ENCODE measurements around the gene DCLRE1B. TPM values are rescaled to one million over a fixed set of nuclear protein-coding genes. Genes with fewer than 3 reads are reported as not detected.

The DCLRE1B gene
- polyA plus RNA-seq, 1 experiment = 4.5 TPM

DNA sequence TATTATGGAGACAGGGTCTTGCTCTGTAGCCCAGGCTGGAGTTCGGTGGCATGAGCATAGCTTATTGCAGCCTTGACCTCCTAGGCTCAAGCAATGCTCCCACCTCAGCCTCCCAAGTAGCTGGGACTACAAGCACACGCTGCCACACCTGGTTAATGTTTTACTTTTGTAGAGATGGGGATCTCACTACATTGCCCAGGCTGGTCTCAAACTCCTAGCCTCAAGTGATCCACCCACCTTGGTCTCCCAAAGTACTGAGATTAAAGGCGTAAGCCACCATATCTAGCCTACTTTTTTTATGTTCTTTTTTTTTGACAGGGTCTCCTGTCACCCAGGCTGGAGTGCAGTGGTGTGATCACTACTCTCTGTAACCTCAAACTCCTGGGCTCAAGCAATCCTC, 11.9 kb upstream of the DCLRE1B start:
- Histone ChIP-seq H3K27me3 (ENCODE audit: control insufficient read depth, insufficient read depth, low read length) (no peaks in the 10 kb centered on the region), H3K36me3 (ENCODE audit: control insufficient read depth, insufficient read depth, low read length) (peaks cover 2% of the 10 kb centered on the region; the same call in 1 of the 2 replicates), H3K4me3 (ENCODE audit: low read depth, low read length) (no peak overlapping the region)
- TF ChIP-seq CTCF (IDR thresholded peaks at IDR 0.05; ENCODE audit: insufficient read depth, low read depth, low read length) = no peak
- no peak for DNase-seq (ENCODE audit: low read depth)
- ChIA-PET CTCF (no interaction called here), POLR2A (no interaction called here)

DNA sequence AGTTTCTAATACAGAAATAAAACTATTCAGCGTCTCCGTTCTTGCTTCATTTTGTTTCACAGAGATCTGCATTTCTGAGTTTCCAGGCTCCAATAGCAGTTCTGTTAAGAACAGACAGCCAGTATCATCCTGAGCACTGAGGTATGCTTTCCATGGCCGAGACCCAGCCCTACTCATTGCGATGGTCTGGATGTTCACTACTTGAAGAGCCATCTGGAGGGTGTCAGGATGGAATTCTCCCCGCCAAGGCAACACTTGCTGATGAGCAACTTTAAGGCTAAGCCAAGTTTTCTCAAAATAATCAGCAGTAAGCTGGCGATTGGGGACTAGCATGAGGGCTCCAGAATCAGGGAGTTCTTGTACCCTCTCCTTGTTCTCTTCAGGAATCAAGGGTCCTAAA, 10.0 kb upstream of the DCLRE1B start:
- peaks cover 2% of the 10 kb centered on the region; the same call in 1 of the 2 replicates for H3K36me3 ChIP-seq (ENCODE audit: control insufficient read depth, insufficient read depth, low read length)
- CTCF ChIA-PET = no interaction called here

DNA sequence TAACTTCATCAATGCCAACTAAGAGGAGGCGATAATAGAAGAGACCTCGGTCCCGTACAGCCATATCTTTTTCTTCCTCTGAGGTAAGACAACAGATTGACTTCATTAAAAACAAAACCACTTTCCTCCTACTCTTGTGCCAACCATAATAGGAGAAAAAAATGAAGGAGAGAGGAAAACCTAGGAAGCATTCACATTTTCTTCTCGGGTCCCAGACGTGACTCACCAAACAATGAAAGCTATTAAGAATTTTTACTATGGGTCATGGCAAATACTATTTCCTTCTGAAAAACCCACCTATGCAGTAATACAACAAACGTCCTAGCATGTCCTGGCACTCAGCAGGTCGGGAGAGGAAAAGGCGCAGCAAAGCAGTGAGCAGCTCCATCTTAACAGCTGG, 9.2 kb upstream of the DCLRE1B start:
- Histone ChIP-seq H3K36me3 (ENCODE audit: control insufficient read depth, insufficient read depth, low read length) (peaks cover 2% of the 10 kb centered on the region; the same call in 1 of the 2 replicates), H3K27me3 (ENCODE audit: control insufficient read depth, insufficient read depth, low read length) (no peaks in the 10 kb centered on the region), H3K4me3 (ENCODE audit: low read depth, low read length) (no peak overlapping the region)
- ChIA-PET CTCF (interaction anchor here (1.1 kb wide), 1 partner anchor 57 kb away, joined by 3 read pairs; no protein-coding TSS in a partner anchor), POLR2A (no interaction called here)
- DNase-seq (ENCODE audit: low read depth) = no peak
- TF ChIP-seq CTCF (IDR thresholded peaks at IDR 0.05; ENCODE audit: insufficient read depth, low read depth, low read length) = no peak

More for the DNA sequence above, 10.0 kb upstream of the DCLRE1B start:
- DNase-seq (ENCODE audit: low read depth) = no peak
- POLR2A ChIA-PET = no interaction called here
- Histone ChIP-seq H3K27me3 (ENCODE audit: control insufficient read depth, insufficient read depth, low read length) (no peaks in the 10 kb centered on the region), H3K4me3 (ENCODE audit: low read depth, low read length) (no peak overlapping the region)
- TF ChIP-seq CTCF (IDR thresholded peaks at IDR 0.05; ENCODE audit: insufficient read depth, low read depth, low read length) = no peak

DNA sequence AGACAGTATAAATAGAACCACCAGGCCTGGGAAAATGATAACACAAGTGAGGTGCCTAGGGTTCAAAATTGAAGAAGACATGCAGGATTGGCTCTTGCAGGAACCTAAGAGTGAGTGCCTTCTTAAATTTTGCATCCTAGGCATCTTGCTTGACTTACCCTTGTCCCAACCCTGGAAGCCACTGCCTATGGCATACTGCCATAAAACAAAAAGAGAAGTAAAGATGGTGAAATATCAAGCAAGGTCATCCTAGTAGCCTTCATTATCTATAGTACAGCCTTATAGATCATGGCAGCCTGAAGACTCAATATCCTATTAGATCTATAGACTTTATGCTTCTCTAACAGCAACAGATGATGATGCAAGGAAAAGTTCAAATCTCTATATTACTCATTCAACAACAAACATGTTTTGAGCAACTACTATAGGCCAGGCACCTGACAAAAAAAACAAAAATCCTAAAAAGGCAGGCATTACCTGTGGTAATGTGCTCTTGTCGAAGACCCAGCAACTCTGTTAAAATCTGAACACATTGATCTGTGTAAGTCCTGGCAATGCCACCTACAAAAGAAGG, 6.8 kb upstream of the DCLRE1B start:
- H3K36me3 ChIP-seq (ENCODE audit: control insufficient read depth, insufficient read depth, low read length) = peaks cover 2% of the 10 kb centered on the region; the same call in 1 of the 2 replicates
- H3K4me3 ChIP-seq (ENCODE audit: low read depth, low read length) = no peak overlapping the region
- H3K27me3 ChIP-seq (ENCODE audit: control insufficient read depth, insufficient read depth, low read length) = no peaks in the 10 kb centered on the region
- TF ChIP-seq CTCF (IDR thresholded peaks at IDR 0.05; ENCODE audit: insufficient read depth, low read depth, low read length) = no peak
- ChIA-PET CTCF (interaction anchor here (1.7 kb wide), 1 partner anchor 65 kb away, joined by 5 read pairs; no protein-coding TSS in a partner anchor), POLR2A (no interaction called here)
- no peak for DNase-seq (ENCODE audit: low read depth)

DNA sequence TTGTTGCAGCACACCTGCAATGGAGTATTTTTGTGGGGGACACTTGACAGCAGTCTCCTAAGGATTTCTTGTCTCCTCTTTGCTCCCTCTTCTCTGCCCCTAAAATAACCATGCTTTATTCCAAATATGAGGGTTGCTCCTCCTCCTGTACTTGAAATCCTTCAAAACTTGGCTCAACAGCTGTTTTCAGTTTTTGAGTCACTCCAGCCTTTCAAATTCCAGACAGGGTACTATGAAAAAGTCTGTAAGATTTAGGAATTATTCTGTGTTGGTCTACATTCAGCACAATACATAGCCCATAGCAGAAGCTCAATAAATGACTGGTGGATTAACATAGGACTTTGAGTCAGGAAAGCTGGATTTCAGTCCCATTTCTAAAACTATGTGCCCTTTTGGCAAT, 6.0 kb upstream of the DCLRE1B start:
- Histone ChIP-seq H3K36me3 (ENCODE audit: control insufficient read depth, insufficient read depth, low read length) (peaks cover 2% of the 10 kb centered on the region; the same call in 1 of the 2 replicates), H3K27me3 (ENCODE audit: control insufficient read depth, insufficient read depth, low read length) (no peaks in the 10 kb centered on the region), H3K4me3 (ENCODE audit: low read depth, low read length) (no peak overlapping the region)
- ChIA-PET CTCF (no interaction called here), POLR2A (no interaction called here)
- DNase-seq (ENCODE audit: low read depth) = no peak
- no peak for TF ChIP-seq CTCF (IDR thresholded peaks at IDR 0.05; ENCODE audit: insufficient read depth, low read depth, low read length)
